HepG2 (cell line): Measurements from ENCODE around the gene MSMP. TPM values are rescaled to one million over a fixed set of nuclear protein-coding genes. Genes with fewer than 3 reads are reported as not detected.

Source experiments
- CC2D1A ChIP-seq: sonication (generic); formaldehyde crosslinking; IDR thresholded peaks from 2 replicates; pipeline ENCODE4 v1.8.1; 2023; ENCODE audit warnings: mild to moderate bottlenecking, missing genetic modification reagents
- FOXA1 ChIP-seq, 2 experiments: fragments of 450-650 bp in 1 of 2; sonication (generic) in 1 of 2; formaldehyde crosslinking in 1 of 2; IDR thresholded peaks; 2 replicates each; pipeline versions ENCODE4 v1.4.0 to v1.6.1; 2016 to 2020; ENCODE audit warnings: missing genetic modification reagents in 1 of 2
- FOXP1 ChIP-seq, 2 experiments: fragments of 450-650 bp in 1 of 2; IDR thresholded peaks; 2 replicates each; pipeline ENCODE4 v1.6.1; 2017 to 2018; ENCODE audit warnings: antibody characterized with exemption in 1 of 2
- HDAC1 ChIP-seq: sonication (generic); formaldehyde crosslinking; IDR thresholded peaks from 2 replicates; pipeline ENCODE4 v1.5.1; 2020; ENCODE audit warnings: mild to moderate bottlenecking, missing genetic modification reagents
- KMT2B ChIP-seq: IDR thresholded peaks from 2 replicates; pipeline ENCODE4 v1.6.1; 2016; ENCODE audit warnings: missing genetic modification reagents, missing compliant biosample characterization
- MBNL3 ChIP-seq: fragments of 250-450 bp; sonication (Bioruptor Pico); conservative IDR thresholded peaks from 2 replicates; pipeline ENCODE4 v1.8.0; 2022; ENCODE audit warnings: mild to moderate bottlenecking, inconsistent platforms
- MIER3 ChIP-seq: IDR thresholded peaks from 2 replicates; pipeline ENCODE4 v1.6.1; 2016; ENCODE audit warnings: missing compliant biosample characterization, borderline replicate concordance
- MXD4 ChIP-seq: IDR thresholded peaks from 2 replicates; pipeline ENCODE4 v1.6.1; 2016; ENCODE audit warnings: mild to moderate bottlenecking, missing biosample characterization, missing genetic modification reagents
- PAF1 ChIP-seq: IDR thresholded peaks from 2 replicates; pipeline ENCODE4 v1.6.1; 2016; ENCODE audit warnings: missing genetic modification reagents, missing compliant biosample characterization
- POLR2G ChIP-seq: fragments of 200-400 bp; formaldehyde crosslinking; IDR thresholded peaks from 2 replicates; pipeline ENCODE4 v1.6.1; 2018; ENCODE audit warnings: mild to moderate bottlenecking, low read depth, low read length, moderate library complexity
- SIN3A ChIP-seq: IDR thresholded peaks from 2 replicates; pipeline ENCODE4 v1.6.1; 2011; ENCODE audit warnings: low read depth, mild to moderate bottlenecking, control low read depth, low read length, borderline replicate concordance
- SP5 ChIP-seq: IDR thresholded peaks from 2 replicates; pipeline ENCODE4 v1.6.1; 2016; ENCODE audit warnings: low read depth, borderline replicate concordance
- TCF12 ChIP-seq, 2 experiments: fragments of 450-650 bp in 1 of 2; sonication (generic) in 1 of 2; formaldehyde crosslinking in 1 of 2; IDR thresholded peaks; 2 replicates each; pipeline versions ENCODE4 v1.6.1 to v1.8.0; 2017 to 2022; ENCODE audit warnings: antibody characterized with exemption in 1 of 2, mild to moderate bottlenecking in 1 of 2, missing genetic modification reagents in 1 of 2, moderate library complexity in 1 of 2
- ZBTB7B ChIP-seq: sonication (generic); formaldehyde crosslinking; IDR thresholded peaks from 2 replicates; pipeline ENCODE4 v1.4.0; 2020; ENCODE audit warnings: missing genetic modification reagents
- ZIK1 ChIP-seq: sonication (generic); formaldehyde crosslinking; IDR thresholded peaks from 2 replicates; pipeline ENCODE4 v1.5.0; 2020; ENCODE audit warnings: mild to moderate bottlenecking, low read depth, missing genetic modification reagents, borderline replicate concordance
- ZNF124 ChIP-seq: sonication (generic); formaldehyde crosslinking; IDR thresholded peaks from 2 replicates; pipeline ENCODE4 v1.4.0; 2020; ENCODE audit warnings: missing genetic modification reagents
- ZNF263 ChIP-seq: sonication (generic); formaldehyde crosslinking; IDR thresholded peaks from 2 replicates; pipeline ENCODE4 v1.4.0; 2020; ENCODE audit warnings: missing genetic modification reagents
- ZNF34 ChIP-seq: sonication (generic); formaldehyde crosslinking; IDR thresholded peaks from 2 replicates; pipeline ENCODE4 v1.4.0; 2020; ENCODE audit warnings: mild to moderate bottlenecking, missing genetic modification reagents, borderline replicate concordance
- ZNF430 ChIP-seq: sonication (generic); formaldehyde crosslinking; IDR thresholded peaks from 2 replicates; pipeline ENCODE4 v1.9.0; 2021; ENCODE audit warnings: mild to moderate bottlenecking, missing genetic modification reagents
- ZNF501 ChIP-seq: sonication (generic); formaldehyde crosslinking; IDR thresholded peaks from 2 replicates; pipeline ENCODE4 v1.5.1; 2020; ENCODE audit warnings: mild to moderate bottlenecking, moderate library complexity, missing genetic modification reagents
- ZNF605 ChIP-seq: sonication (generic); formaldehyde crosslinking; IDR thresholded peaks from 2 replicates; pipeline ENCODE4 v1.8.0; 2022; ENCODE audit warnings: mild to moderate bottlenecking, missing genetic modification reagents
- ZNF772 ChIP-seq: sonication (generic); formaldehyde crosslinking; IDR thresholded peaks from 2 replicates; pipeline ENCODE4 v1.5.0; 2020; ENCODE audit warnings: mild to moderate bottlenecking, missing genetic modification reagents
- polyA plus RNA-seq, 8 experiments: library from polyadenylated mRNA; depleted of rRNA in 3 of 8; stranded (reverse) in 7 of 8; unstranded in 1 of 8; fragments of >200 nt; fragmentation: Illumina TruSeq in 4 of 8; extraction: Trizol in 4 of 8; gene quantifications; 2 replicates each; pipeline versions ENCODE4 v1.2.1 to v1.2.3, GENCODE V29; 2011 to 2016; ENCODE audit warnings: low read depth in 4 of 8, missing spikeins in 1 of 8, mixed read lengths in 1 of 8; ENCODE audit not compliant: insufficient read depth in 1 of 8
- total RNA-seq, 5 experiments: library from RNA; depleted of rRNA; stranded (reverse); fragments of >200 nt; fragmentation: Illumina TruSeq; extraction: Trizol; gene quantifications; 2 replicates each; pipeline ENCODE4 v1.2.3, GENCODE V29; 2016; ENCODE audit warnings: low read depth in 1 of 5
- TF ChIP-seq, protein P1 (sequence below): IDR thresholded peaks from 2 replicates; pipeline ENCODE4 v1.6.1; 2018; ENCODE audit warnings: missing genetic modification reagents, mild to moderate bottlenecking, missing compliant biosample characterization
- TF ChIP-seq, protein P2 (sequence below): sonication (generic); formaldehyde crosslinking; IDR thresholded peaks from 2 replicates; pipeline ENCODE4 v1.5.0; 2020; ENCODE audit warnings: missing genetic modification reagents
- TF ChIP-seq, protein P3 (sequence below): sonication (generic); formaldehyde crosslinking; IDR thresholded peaks from 2 replicates; pipeline ENCODE4 v1.4.0; 2020; ENCODE audit warnings: missing genetic modification reagents
- TF ChIP-seq, protein P4 (sequence below): IDR thresholded peaks from 2 replicates; pipeline ENCODE4 v1.6.1; 2016
- TF ChIP-seq, protein P5 (sequence below): IDR thresholded peaks from 2 replicates; pipeline ENCODE4 v1.6.1; 2016; ENCODE audit warnings: control low read depth

The MSMP gene
- total and polyA plus RNA-seq, 2 of the 13 experiments (the other 11 are each of a cell fraction or from before 2014, with no cell fraction given): 0.24 to 0.46 TPM

DNA sequence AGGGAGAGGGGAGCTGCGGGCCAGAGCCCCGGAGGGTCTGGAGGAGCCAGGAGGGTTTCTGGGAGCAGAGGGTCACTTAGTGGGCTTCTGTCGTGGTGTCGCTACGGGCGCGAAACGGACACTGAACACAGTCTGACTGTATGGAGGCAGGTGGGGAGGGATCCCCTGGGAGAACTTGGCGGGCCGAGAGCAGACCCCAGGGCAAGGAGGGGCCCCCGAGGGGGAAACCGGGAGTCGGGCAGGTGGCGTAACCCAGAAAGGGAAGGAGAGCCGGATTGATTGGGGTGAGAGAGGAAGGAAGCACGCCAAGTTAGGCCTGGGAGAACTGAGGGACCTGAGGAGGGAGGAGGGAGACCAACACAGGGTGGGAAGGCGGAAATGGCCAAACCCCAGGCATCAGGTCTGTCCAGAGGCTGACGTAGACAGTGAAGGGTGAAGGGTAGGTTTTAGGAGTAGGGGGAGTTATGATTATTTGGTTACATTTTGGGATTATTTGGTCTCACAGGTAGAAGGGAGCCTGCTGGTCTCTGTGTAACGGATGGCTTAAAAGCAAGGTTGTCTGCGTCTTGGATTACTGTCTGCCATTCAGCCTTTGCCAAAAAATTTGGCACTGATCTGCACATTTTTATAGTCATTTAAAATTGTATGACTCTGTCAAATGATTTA is 3.3 kb upstream of the MSMP start (continued):
- TF ChIP-seq, protein P1, sequence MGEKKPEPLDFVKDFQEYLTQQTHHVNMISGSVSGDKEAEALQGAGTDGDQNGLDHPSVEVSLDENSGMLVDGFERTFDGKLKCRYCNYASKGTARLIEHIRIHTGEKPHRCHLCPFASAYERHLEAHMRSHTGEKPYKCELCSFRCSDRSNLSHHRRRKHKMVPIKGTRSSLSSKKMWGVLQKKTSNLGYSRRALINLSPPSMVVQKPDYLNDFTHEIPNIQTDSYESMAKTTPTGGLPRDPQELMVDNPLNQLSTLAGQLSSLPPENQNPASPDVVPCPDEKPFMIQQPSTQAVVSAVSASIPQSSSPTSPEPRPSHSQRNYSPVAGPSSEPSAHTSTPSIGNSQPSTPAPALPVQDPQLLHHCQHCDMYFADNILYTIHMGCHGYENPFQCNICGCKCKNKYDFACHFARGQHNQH (CRISPR knock-in tag): peak; percentile 35; the same call in 1 of the 2 replicates
- TF ChIP-seq POLR2G: peak; percentile 71
- no peak for TF ChIP-seq PAF1 (CRISPR knock-in tag)
- TF ChIP-seq MBNL3: no peak
- TF ChIP-seq CC2D1A: no peak
- no peak for TF ChIP-seq MXD4 (CRISPR knock-in tag)
- no peak for TF ChIP-seq SP5
- TF ChIP-seq ZNF501 (CRISPR knock-in tag): peak; percentile 10; the same call in 1 of the 2 replicates
- no peak for TF ChIP-seq ZIK1
- TF ChIP-seq, protein P2, sequence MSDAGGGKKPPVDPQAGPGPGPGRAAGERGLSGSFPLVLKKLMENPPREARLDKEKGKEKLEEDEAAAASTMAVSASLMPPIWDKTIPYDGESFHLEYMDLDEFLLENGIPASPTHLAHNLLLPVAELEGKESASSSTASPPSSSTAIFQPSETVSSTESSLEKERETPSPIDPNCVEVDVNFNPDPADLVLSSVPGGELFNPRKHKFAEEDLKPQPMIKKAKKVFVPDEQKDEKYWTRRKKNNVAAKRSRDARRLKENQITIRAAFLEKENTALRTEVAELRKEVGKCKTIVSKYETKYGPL (CRISPR knock-in tag): no peak
- no peak for TF ChIP-seq ZNF34 (CRISPR knock-in tag)
- TF ChIP-seq ZNF772 (CRISPR knock-in tag): 0 out of 2 replicates have a peak, but pooled peaks have one; percentile 53
- TF ChIP-seq, protein P3, sequence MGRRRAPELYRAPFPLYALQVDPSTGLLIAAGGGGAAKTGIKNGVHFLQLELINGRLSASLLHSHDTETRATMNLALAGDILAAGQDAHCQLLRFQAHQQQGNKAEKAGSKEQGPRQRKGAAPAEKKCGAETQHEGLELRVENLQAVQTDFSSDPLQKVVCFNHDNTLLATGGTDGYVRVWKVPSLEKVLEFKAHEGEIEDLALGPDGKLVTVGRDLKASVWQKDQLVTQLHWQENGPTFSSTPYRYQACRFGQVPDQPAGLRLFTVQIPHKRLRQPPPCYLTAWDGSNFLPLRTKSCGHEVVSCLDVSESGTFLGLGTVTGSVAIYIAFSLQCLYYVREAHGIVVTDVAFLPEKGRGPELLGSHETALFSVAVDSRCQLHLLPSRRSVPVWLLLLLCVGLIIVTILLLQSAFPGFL (CRISPR knock-in tag): no peak
- TF ChIP-seq, protein P4, sequence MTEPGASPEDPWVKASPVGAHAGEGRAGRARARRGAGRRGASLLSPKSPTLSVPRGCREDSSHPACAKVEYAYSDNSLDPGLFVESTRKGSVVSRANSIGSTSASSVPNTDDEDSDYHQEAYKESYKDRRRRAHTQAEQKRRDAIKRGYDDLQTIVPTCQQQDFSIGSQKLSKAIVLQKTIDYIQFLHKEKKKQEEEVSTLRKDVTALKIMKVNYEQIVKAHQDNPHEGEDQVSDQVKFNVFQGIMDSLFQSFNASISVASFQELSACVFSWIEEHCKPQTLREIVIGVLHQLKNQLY: no peak
- no peak for TF ChIP-seq MIER3
- 0 out of 2 replicates have a peak, but pooled peaks have one; percentile 11 for TF ChIP-seq HDAC1 (CRISPR knock-in tag)
- TF ChIP-seq KMT2B (CRISPR knock-in tag): peak; percentile 5; the same call in 1 of the 2 replicates
- TF ChIP-seq SIN3A: peak; percentile 50; the same call in 1 of the 2 replicates
- TF ChIP-seq FOXP1 (IDR thresholded peaks at IDR 0.05): no peak
- no peak for TF ChIP-seq FOXP1 (CRISPR knock-in tag; IDR thresholded peaks at IDR 0.05)
- peak; percentile 94 for TF ChIP-seq ZNF263 (CRISPR knock-in tag)
- no peak for TF ChIP-seq ZNF124 (CRISPR knock-in tag)
- TF ChIP-seq TCF12 (IDR thresholded peaks at IDR 0.05): no peak
- 0 out of 2 replicates have a peak, but pooled peaks have one; percentile 68 for TF ChIP-seq TCF12 (CRISPR knock-in tag; IDR thresholded peaks at IDR 0.05)
- TF ChIP-seq, protein P5, sequence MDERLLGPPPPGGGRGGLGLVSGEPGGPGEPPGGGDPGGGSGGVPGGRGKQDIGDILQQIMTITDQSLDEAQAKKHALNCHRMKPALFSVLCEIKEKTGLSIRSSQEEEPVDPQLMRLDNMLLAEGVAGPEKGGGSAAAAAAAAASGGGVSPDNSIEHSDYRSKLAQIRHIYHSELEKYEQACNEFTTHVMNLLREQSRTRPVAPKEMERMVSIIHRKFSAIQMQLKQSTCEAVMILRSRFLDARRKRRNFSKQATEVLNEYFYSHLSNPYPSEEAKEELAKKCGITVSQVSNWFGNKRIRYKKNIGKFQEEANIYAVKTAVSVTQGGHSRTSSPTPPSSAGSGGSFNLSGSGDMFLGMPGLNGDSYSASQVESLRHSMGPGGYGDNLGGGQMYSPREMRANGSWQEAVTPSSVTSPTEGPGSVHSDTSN: no peak
- no peak for TF ChIP-seq FOXA1 (IDR thresholded peaks at IDR 0.05)
- no peak for TF ChIP-seq FOXA1 (CRISPR knock-in tag; IDR thresholded peaks at IDR 0.05)
- TF ChIP-seq ZBTB7B (CRISPR knock-in tag): peak; percentile 81; the same call in 1 of the 2 replicates
- TF ChIP-seq ZNF605 (CRISPR knock-in tag): peak; percentile 21; the same call in 1 of the 2 replicates
- 0 out of 2 replicates have a peak, but pooled peaks have one; percentile 22 for TF ChIP-seq ZNF430 (CRISPR knock-in tag)
